IPS-18c (cell line): ENCODE results near the gene PARP15.
"Not testable (repeated sequence)": the region's sequence is repeated elsewhere in the genome, so short reads cannot be mapped to it uniquely, and the experiment has no call there.

Source experiments
- H3K4me3 ChIP-seq: 2 replicates; pipeline ENCODE4 v1.7.0; 2013; ENCODE audit warnings: low read depth, mild to moderate bottlenecking, low read length, moderate library complexity; ENCODE audit not compliant: insufficient read depth
- H3K9me3 ChIP-seq: one replicate; pipeline ENCODE4 v1.6.1; 2013; ENCODE audit warnings: mild to moderate bottlenecking, low read length, moderate library complexity; ENCODE audit not compliant: control insufficient read depth, insufficient read depth

Gene PARP15

GRCh38 chr3:122563717-122564025 is 13.8 kb upstream of the PARP15 start:
- H3K9me3 ChIP-seq = no peaks in the 10 kb centered on the region
- H3K4me3 ChIP-seq = peak overlapping the region; percentile 76; the same call in 1 of the 2 replicates

- H3K9me3 ChIP-seq = no peaks in the 10 kb centered on the region
- peak within 1 kb of the TSS; percentile 76 for H3K4me3 ChIP-seq
These were observed 13.1 kb upstream of the PARP15 start, which contains the start of the genes DTX3L and PARP9 for GRCh38 chr3:122564155-122564912. Gene DTX3L (plus strand): TSS chr3:122564338. CDS start chr3:122564427, 89 bp downstream. Gene PARP9 (minus strand): TSS chr3:122564300. CDS start chr3:122559620, 4,680 bp downstream.

- not testable (repeated sequence) for H3K4me3 ChIP-seq, H3K9me3 ChIP-seq
These were observed 9.3 kb upstream of the PARP15 start for GRCh38 chr3:122568131-122568530.

- Histone ChIP-seq H3K9me3 (no peaks in the 10 kb centered on the region), H3K4me3 (no peak overlapping the region)
These were observed 8.7 kb upstream of the PARP15 start for GRCh38 chr3:122568755-122569154.

- Histone ChIP-seq H3K9me3 (no peaks in the 10 kb centered on the region), H3K4me3 (no peak overlapping the region)
These were observed 4.5 kb upstream of the PARP15 start for GRCh38 chr3:122572940-122573412.

GRCh38 chr3:122576174-122576940 is 1.1 kb upstream of the PARP15 start:
- Histone ChIP-seq H3K4me3 (no peak overlapping the region), H3K9me3 (no peaks in the 10 kb centered on the region)

- peak overlapping the region; percentile 55; the same call in 1 of the 2 replicates for H3K4me3 ChIP-seq
- no peaks in the 10 kb centered on the region for H3K9me3 ChIP-seq
These were observed 755 bp downstream of the PARP15 start for GRCh38 chr3:122578069-122578740.

GRCh38 chr3:122580470-122580869 is 3.0 kb downstream of the PARP15 start:
- Histone ChIP-seq H3K4me3 (no peak overlapping the region), H3K9me3 (no peaks in the 10 kb centered on the region)

- H3K9me3 ChIP-seq = no peaks in the 10 kb centered on the region
- no peak overlapping the region for H3K4me3 ChIP-seq
These were observed 4.2 kb downstream of the PARP15 start for GRCh38 chr3:122581622-122582021.

- Histone ChIP-seq H3K9me3 (no peaks in the 10 kb centered on the region), H3K4me3 (no peak overlapping the region)
These were observed 4.9 kb downstream of the PARP15 start for GRCh38 chr3:122582390-122582789.

- Histone ChIP-seq H3K9me3 (no peaks in the 10 kb centered on the region), H3K4me3 (no peak overlapping the region)
These were observed 8.6 kb downstream of the PARP15 start for GRCh38 chr3:122586098-122586497.

- no peak overlapping the region for H3K4me3 ChIP-seq
- H3K9me3 ChIP-seq = no peaks in the 10 kb centered on the region
These were observed 9.5 kb downstream of the PARP15 start for GRCh38 chr3:122586773-122587485.

GRCh38 chr3:122587572-122587971 is 10.1 kb downstream of the PARP15 start:
- H3K4me3 ChIP-seq = no peak overlapping the region

GRCh38 chr3:122589297-122589696 is 11.8 kb downstream of the PARP15 start:
- H3K9me3 ChIP-seq = no peaks in the 10 kb centered on the region
- no peak overlapping the region for H3K4me3 ChIP-seq

More at GRCh38 chr3:122587572-122587971, 10.1 kb downstream of the PARP15 start:
- no peaks in the 10 kb centered on the region for H3K9me3 ChIP-seq

- H3K4me3 ChIP-seq = no peak overlapping the region
- H3K9me3 ChIP-seq = no peaks in the 10 kb centered on the region
These were observed 13.2 kb downstream of the PARP15 start for GRCh38 chr3:122590610-122591009.

GRCh38 chr3:122594025-122594424 is 16.6 kb downstream of the PARP15 start:
- H3K4me3 ChIP-seq = no peak overlapping the region

GRCh38 chr3:122598151-122598550 is 20.7 kb downstream of the PARP15 start:
- H3K4me3 ChIP-seq = no peak overlapping the region
- H3K9me3 ChIP-seq = no peaks in the 10 kb centered on the region

More at GRCh38 chr3:122594025-122594424, 16.6 kb downstream of the PARP15 start:
- H3K9me3 ChIP-seq = no peaks in the 10 kb centered on the region
